Type B pancreatic cell (in vitro differentiated cells): ENCODE data around the gene RNF215. TPM values are rescaled to one million over a fixed set of nuclear protein-coding genes. Genes with fewer than 3 reads are reported as not detected.

Experiments used
- DNase-seq: peaks from one replicate; pipeline ENCODE4 v3.0.0; 2021; ENCODE audit warnings: mixed read lengths; ENCODE audit not compliant: unreplicated experiment; ENCODE audit errors: extremely low spot score
- H3K27ac Mint-ChIP-seq: 2 replicates; pipeline ENCODE4 v1.8.0; 2021; ENCODE audit warnings: mild to moderate bottlenecking, mixed read lengths
- H3K27me3 Mint-ChIP-seq: 2 replicates; pipeline ENCODE4 v1.8.0; 2021; ENCODE audit warnings: mixed read lengths
- H3K36me3 Mint-ChIP-seq: 2 replicates; pipeline ENCODE4 v1.8.0; 2021; ENCODE audit warnings: mixed read lengths
- H3K4me1 Mint-ChIP-seq: one replicate; pipeline ENCODE4 v1.8.0; 2021; ENCODE audit warnings: mixed read lengths; ENCODE audit not compliant: unreplicated experiment
- H3K4me3 Mint-ChIP-seq: 2 replicates; pipeline ENCODE4 v1.8.0; 2021; ENCODE audit warnings: mild to moderate bottlenecking, mixed read lengths
- H3K9me3 Mint-ChIP-seq: 2 replicates; pipeline ENCODE4 v1.8.0; 2021; ENCODE audit warnings: mixed read lengths
- total RNA-seq: library from RNA; stranded (reverse); gene quantifications from 2 replicates; pipeline ENCODE4 v1.2.1, GENCODE V29; 2021; ENCODE audit warnings: low replicate concordance
- TF ChIP-seq, protein P1 (sequence below): fragments of 200-600 bp; sonication (generic); conservative IDR thresholded peaks from 2 replicates; pipeline ENCODE4 v1.5.0; 2021; ENCODE audit warnings: antibody characterized with exemption, mild to moderate bottlenecking

Gene RNF215
- total RNA-seq, 1 donor from 2014 or later = 29.2 TPM

DNA sequence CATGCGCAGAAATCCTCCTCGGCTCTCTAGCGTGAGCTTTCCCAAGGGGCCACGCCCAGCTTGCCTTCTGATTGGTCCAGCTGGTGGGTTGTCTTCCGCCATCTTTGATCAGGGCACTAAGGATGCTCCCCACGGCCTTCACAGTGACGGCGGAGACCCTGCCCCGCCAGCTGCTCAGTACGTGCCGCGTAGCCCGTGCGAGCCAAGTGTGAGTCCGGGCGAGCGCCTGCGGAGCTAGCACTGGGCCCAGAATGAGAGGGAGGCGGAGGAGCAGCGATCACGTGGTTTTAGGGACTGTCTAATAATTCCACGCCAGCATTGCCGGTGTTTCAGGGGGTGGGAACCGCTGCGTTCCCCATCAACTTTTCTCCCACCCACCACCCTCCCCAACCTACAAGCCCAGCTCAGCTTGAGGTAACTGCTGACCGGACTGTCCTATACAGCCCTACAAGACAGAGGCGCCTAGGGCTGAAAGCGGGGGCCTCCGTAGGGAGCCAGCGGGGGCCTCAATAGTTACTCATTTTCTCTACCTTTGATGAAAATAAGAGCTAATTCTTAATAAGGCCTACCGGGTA is 36.8 kb upstream of the RNF215 start:
- peak; percentile 99 for DNase-seq

DNA sequence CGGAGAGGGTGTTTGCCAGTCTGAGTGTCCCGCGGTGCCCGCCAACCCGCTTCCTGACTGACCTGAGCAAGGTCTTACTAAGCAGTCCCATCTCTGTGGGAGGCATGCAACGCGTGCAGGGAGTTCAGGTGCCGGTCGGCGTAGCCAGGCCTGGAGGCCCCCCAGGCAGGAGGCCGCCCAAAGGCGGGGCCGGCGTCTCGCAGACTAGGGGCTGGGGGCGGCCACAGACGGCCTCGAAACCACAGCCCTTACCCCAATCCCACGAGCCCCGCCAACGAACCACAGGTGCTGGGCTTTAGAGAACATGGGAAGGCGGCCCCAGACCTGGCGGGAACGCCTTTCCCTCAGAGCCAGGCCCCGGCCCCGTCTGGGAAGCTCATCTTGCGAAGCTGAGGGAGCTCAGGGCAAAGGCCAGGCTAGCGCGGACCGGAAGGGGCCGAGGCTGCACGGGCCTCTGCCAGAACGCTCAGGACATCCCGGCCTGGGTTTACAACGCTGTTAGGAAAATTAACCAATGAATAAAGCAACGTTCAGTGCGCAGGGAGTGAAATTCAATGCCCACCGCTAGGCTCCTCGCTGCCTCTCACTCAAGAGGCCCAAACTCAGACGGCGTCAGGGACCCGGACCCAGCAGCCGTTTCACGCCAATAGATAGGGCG is 36.2 kb upstream of the RNF215 start:
- TF ChIP-seq, protein P1, sequence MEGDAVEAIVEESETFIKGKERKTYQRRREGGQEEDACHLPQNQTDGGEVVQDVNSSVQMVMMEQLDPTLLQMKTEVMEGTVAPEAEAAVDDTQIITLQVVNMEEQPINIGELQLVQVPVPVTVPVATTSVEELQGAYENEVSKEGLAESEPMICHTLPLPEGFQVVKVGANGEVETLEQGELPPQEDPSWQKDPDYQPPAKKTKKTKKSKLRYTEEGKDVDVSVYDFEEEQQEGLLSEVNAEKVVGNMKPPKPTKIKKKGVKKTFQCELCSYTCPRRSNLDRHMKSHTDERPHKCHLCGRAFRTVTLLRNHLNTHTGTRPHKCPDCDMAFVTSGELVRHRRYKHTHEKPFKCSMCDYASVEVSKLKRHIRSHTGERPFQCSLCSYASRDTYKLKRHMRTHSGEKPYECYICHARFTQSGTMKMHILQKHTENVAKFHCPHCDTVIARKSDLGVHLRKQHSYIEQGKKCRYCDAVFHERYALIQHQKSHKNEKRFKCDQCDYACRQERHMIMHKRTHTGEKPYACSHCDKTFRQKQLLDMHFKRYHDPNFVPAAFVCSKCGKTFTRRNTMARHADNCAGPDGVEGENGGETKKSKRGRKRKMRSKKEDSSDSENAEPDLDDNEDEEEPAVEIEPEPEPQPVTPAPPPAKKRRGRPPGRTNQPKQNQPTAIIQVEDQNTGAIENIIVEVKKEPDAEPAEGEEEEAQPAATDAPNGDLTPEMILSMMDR = peak; percentile 61
- H3K9me3 Mint-ChIP-seq = no peaks in the 10 kb centered on the region
- peak overlapping the region; percentile 97 for H3K27ac Mint-ChIP-seq
- H3K4me3 Mint-ChIP-seq = peak overlapping the region; percentile 97
- peaks cover 30% of the 10 kb centered on the region for H3K4me1 Mint-ChIP-seq
- H3K27me3 Mint-ChIP-seq = no peaks in the 10 kb centered on the region
- peak; percentile 74 for DNase-seq
- H3K36me3 Mint-ChIP-seq = no peaks in the 10 kb centered on the region

More for the DNA sequence above, 36.8 kb upstream of the RNF215 start:
- Mint-ChIP-seq H3K27me3 (no peaks in the 10 kb centered on the region), H3K4me3 (peak overlapping the region; percentile 97), H3K9me3 (no peaks in the 10 kb centered on the region), H3K27ac (peak overlapping the region; percentile 97), H3K36me3 (no peaks in the 10 kb centered on the region), H3K4me1 (peaks cover 30% of the 10 kb centered on the region)
- TF ChIP-seq, protein P1 = no peak

DNA sequence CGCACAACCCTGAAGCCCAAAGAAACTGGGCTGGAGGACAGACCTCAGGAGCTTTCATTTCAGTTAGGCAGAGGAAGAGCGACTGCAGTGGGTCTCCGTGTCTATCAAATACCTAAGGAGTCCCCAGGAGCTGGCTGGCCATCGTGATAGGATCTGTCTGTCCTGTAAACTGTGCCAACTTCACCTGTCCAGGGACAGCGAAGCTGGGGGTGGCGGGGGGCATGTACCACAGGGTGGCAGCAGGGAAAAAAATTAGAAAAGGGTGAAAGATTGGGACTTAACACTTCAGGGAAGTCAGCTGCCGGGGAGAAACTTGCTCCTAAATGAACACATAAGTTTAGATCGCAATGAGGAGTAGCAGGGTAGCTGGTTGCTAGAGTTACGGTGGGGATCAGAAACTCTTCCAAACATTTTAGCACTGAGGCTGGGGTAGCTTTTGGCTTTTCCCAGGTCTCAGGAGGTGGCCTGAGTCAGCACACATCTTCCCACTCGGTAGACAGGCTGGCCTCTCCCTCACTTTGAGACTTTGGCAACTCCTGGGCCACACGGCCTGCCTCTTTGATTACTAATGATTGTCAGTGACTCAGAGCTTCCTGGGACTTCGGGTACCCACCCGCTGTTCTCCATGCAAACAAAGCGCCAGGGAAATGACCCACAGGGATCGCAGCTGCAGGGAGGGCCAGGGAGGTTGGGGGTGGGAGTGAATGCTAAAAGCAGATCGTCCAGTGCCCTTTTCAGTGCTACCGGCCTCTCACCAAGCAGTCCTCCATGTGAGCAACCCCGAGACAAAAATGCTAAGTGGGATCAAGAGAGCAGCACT is 35.5 kb upstream of the RNF215 start:
- peak overlapping the region; percentile 75 for H3K27ac Mint-ChIP-seq
- TF ChIP-seq, protein P1 = no peak
- no peak for DNase-seq
- H3K4me3 Mint-ChIP-seq = peak overlapping the region; percentile 97
- no peaks in the 10 kb centered on the region for H3K9me3 Mint-ChIP-seq
- H3K36me3 Mint-ChIP-seq = no peaks in the 10 kb centered on the region
- H3K4me1 Mint-ChIP-seq = peaks cover 30% of the 10 kb centered on the region
- no peaks in the 10 kb centered on the region for H3K27me3 Mint-ChIP-seq

DNA sequence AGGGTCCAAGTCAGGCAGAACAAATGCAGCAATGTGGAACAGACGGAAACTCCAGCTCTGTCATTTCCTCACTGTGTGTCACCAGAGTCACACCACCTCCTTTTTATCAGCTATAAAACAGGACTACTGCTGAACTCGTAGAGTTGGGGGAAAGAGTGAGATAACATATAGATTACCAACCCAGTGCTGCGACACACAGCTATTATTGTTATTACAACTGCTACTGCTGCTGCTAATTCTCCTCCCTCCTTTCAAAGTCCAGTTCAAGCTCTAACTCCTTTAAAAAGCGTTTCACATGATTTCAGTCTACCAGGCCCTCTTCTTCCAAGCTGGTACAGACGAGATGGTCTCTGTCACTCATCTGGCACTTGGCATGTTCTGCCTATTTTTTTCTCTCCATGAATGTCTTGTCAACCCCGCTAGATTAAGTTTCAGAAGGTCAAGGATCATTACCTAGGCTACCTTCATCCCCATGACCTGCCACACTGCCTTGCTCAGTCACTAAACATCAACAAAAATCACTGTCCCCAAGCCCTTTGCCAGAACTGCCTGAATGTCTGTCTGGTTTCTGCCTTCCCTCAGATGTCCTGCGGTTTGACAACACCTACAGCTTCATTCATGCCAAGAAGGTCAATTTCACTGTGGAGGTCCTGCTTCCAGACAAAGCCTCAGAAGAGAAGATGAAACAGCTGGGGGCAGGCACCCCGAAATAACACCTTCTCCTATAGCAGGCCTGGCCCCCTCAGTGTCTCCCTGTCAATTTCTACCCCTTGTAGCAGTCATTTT is 34.7 kb upstream of the RNF215 start:
- DNase-seq = no peak
- Mint-ChIP-seq H3K27ac (peak overlapping the region; percentile 75), H3K4me3 (peak overlapping the region; percentile 97), H3K36me3 (peaks cover 1% of the 10 kb centered on the region), H3K4me1 (peaks cover 30% of the 10 kb centered on the region), H3K27me3 (no peaks in the 10 kb centered on the region), H3K9me3 (no peaks in the 10 kb centered on the region)
- TF ChIP-seq, protein P1 = no peak
